NB4 (cell line): ENCODE data around the gene CCSER1.

Source experiments
- CTCF ChIP-seq: IDR thresholded peaks from one replicate; pipeline ENCODE4 v1.5.1; 2012; ENCODE audit warnings: low read depth, low read length
- MAX ChIP-seq: IDR thresholded peaks from 2 replicates; pipeline ENCODE4 v1.6.1; 2011; ENCODE audit warnings: low read depth, low read length
- MYC ChIP-seq: IDR thresholded peaks from 2 replicates; pipeline ENCODE4 v1.6.1; 2011; ENCODE audit warnings: low read depth, low read length
- POLR2A ChIP-seq: IDR thresholded peaks from 2 replicates; pipeline ENCODE4 v1.6.1; 2011; ENCODE audit warnings: mild to moderate bottlenecking; ENCODE audit not compliant: insufficient read length; ENCODE audit errors: extremely low read depth

GRCh38 chr4:91319556-91320268 lies 1192.5 kb downstream of the CCSER1 start:
- TF ChIP-seq MAX, result no peak
- no peak for TF ChIP-seq CTCF
- no peak for TF ChIP-seq POLR2A
- TF ChIP-seq MYC, result no peak
